SK-N-SH treated with all-trans-retinoic acid at 6 μM for 48 hours (cell line): ENCODE data around the gene TRRAP.

Experiments used
- ATAC-seq: fragments of 200-7000 bp; cut with Tn5 transposase; 3 replicates; pipeline ENCODE4 v1.9.1; 2020; ENCODE audit warnings: mild to moderate bottlenecking, moderate library complexity
- ARNTL ChIP-seq: fragments of 450-650 bp; formaldehyde crosslinking; IDR thresholded peaks from 2 replicates; pipeline ENCODE4 v1.5.0; 2020; ENCODE audit warnings: low read depth, mild to moderate bottlenecking, moderate library complexity, borderline replicate concordance
- CREB5 ChIP-seq: fragments of 250-450 bp; sonication (Bioruptor Pico); IDR thresholded peaks from 2 replicates; pipeline ENCODE4 v1.5.1; 2020; ENCODE audit warnings: low read depth, mild to moderate bottlenecking, moderate library complexity
- CSDC2 ChIP-seq: fragments of 250-450 bp; sonication (Bioruptor Pico); IDR thresholded peaks from 2 replicates; pipeline ENCODE4 v1.5.0; 2020; ENCODE audit warnings: mild to moderate bottlenecking, moderate library complexity
- CSRNP3 ChIP-seq: fragments of 250-450 bp; sonication (Bioruptor Pico); IDR thresholded peaks from 2 replicates; pipeline ENCODE4 v1.5.1; 2021; ENCODE audit warnings: mild to moderate bottlenecking, moderate library complexity
- ESRRG ChIP-seq: fragments of 250-450 bp; sonication (Bioruptor Pico); IDR thresholded peaks from 2 replicates; pipeline ENCODE4 v1.6.1; 2021; ENCODE audit warnings: mild to moderate bottlenecking
- GLIS3 ChIP-seq: fragments of 250-450 bp; sonication (Bioruptor Pico); IDR thresholded peaks from 2 replicates; pipeline ENCODE4 v1.5.0; 2020; ENCODE audit warnings: mild to moderate bottlenecking, moderate library complexity
- ISL1 ChIP-seq: fragments of 250-450 bp; sonication (Bioruptor Pico); IDR thresholded peaks from 2 replicates; pipeline ENCODE4 v2.1.2; 2022; ENCODE audit warnings: mild to moderate bottlenecking, moderate library complexity
- OSR1 ChIP-seq: fragments of 250-450 bp; sonication (Bioruptor Pico); IDR thresholded peaks from 2 replicates; pipeline ENCODE4 v1.8.0; 2022; ENCODE audit warnings: moderate library complexity, mild to moderate bottlenecking, inconsistent platforms
- PATZ1 ChIP-seq: fragments of 250-450 bp; sonication (Bioruptor Pico); IDR thresholded peaks from 2 replicates; pipeline ENCODE4 v1.8.0; 2020; ENCODE audit warnings: mild to moderate bottlenecking, moderate library complexity, borderline replicate concordance
- POU6F1 ChIP-seq: fragments of 250-450 bp; sonication (Bioruptor Pico); IDR thresholded peaks from 2 replicates; pipeline ENCODE4 v1.8.0; 2021; ENCODE audit warnings: low read depth, mild to moderate bottlenecking, moderate library complexity, borderline replicate concordance
- PPARA ChIP-seq: fragments of 250-450 bp; sonication (Bioruptor Pico); IDR thresholded peaks from 2 replicates; pipeline ENCODE4 v1.5.0; 2020; ENCODE audit warnings: mild to moderate bottlenecking, borderline replicate concordance
- RARB ChIP-seq: fragments of 250-450 bp; sonication (Bioruptor Pico); IDR thresholded peaks from 2 replicates; pipeline ENCODE4 v1.8.0; 2021; ENCODE audit warnings: mild to moderate bottlenecking, moderate library complexity
- SNAI2 ChIP-seq: fragments of 250-450 bp; sonication (Bioruptor Pico); IDR thresholded peaks from 2 replicates; pipeline ENCODE4 v1.5.0; 2020; ENCODE audit warnings: mild to moderate bottlenecking, moderate library complexity
- TCF4 ChIP-seq: fragments of 250-450 bp; sonication (Bioruptor Pico); IDR thresholded peaks from 2 replicates; pipeline ENCODE4 v1.8.0; 2021; ENCODE audit warnings: mild to moderate bottlenecking, moderate library complexity, borderline replicate concordance
- TOX ChIP-seq: fragments of 250-450 bp; sonication (Bioruptor Pico); IDR thresholded peaks from 2 replicates; pipeline ENCODE4 v1.8.0; 2021; ENCODE audit warnings: mild to moderate bottlenecking, moderate library complexity, borderline replicate concordance
- ZC3H10 ChIP-seq: fragments of 250-450 bp; sonication (Bioruptor Pico); IDR thresholded peaks from 2 replicates; pipeline ENCODE4 v1.5.1; 2021; ENCODE audit warnings: mild to moderate bottlenecking, moderate library complexity
- ZFP3 ChIP-seq: fragments of 250-450 bp; sonication (Bioruptor Pico); IDR thresholded peaks from 2 replicates; pipeline ENCODE4 v1.5.0; 2020; ENCODE audit warnings: mild to moderate bottlenecking, moderate library complexity
- ZFP30 ChIP-seq: fragments of 450-650 bp; formaldehyde crosslinking; IDR thresholded peaks from 2 replicates; pipeline ENCODE4 v1.5.0; 2022; ENCODE audit warnings: mild to moderate bottlenecking, moderate library complexity
- ZNF565 ChIP-seq: fragments of 450-650 bp; formaldehyde crosslinking; conservative IDR thresholded peaks from 2 replicates; pipeline ENCODE4 v1.5.0; 2020; ENCODE audit warnings: low read depth, mild to moderate bottlenecking, moderate library complexity
- ZNF8 ChIP-seq: fragments of 450-650 bp; formaldehyde crosslinking; IDR thresholded peaks from 2 replicates; pipeline ENCODE4 v1.5.0; 2020; ENCODE audit warnings: mild to moderate bottlenecking, moderate library complexity

The TRRAP gene

GRCh38 chr7:99046722-99047121 lies 168.4 kb downstream of the TRRAP start (continued):
- no peak for TF ChIP-seq CSDC2 (CRISPR knock-in tag)
- TF ChIP-seq TOX: no peak
- TF ChIP-seq CREB5 (CRISPR knock-in tag): no peak
- TF ChIP-seq ISL1: no peak
- no peak for TF ChIP-seq PPARA (CRISPR knock-in tag)

- TF ChIP-seq ZNF565 (CRISPR knock-in tag) (no peak), ZFP3 (no peak), PATZ1 (no peak)
Observed at GRCh38 chr7:99047526-99048077, 169.3 kb downstream of the TRRAP start.

GRCh38 chr7:99050971-99051370 lies 172.6 kb downstream of the TRRAP start:
- TF ChIP-seq TOX: no peak
- TF ChIP-seq ZC3H10 (CRISPR knock-in tag): no peak
- no peak for TF ChIP-seq ESRRG (CRISPR knock-in tag)
- no peak for TF ChIP-seq CREB5 (CRISPR knock-in tag)
- no peak for TF ChIP-seq CSRNP3 (CRISPR knock-in tag)
- no peak for TF ChIP-seq POU6F1
- no peak for TF ChIP-seq TCF4
- TF ChIP-seq RARB (CRISPR knock-in tag): no peak
- TF ChIP-seq SNAI2 (CRISPR knock-in tag): no peak
- TF ChIP-seq ZNF8 (CRISPR knock-in tag): no peak
- TF ChIP-seq ARNTL (CRISPR knock-in tag): no peak
- no peak for TF ChIP-seq OSR1 (CRISPR knock-in tag)
- TF ChIP-seq PPARA (CRISPR knock-in tag): no peak
- TF ChIP-seq ZFP30: no peak
- TF ChIP-seq CSDC2 (CRISPR knock-in tag): no peak
- no peak for TF ChIP-seq GLIS3 (CRISPR knock-in tag)
- no peak for TF ChIP-seq ISL1
- ATAC-seq: no peak

More at GRCh38 chr7:99047526-99048077, 169.3 kb downstream of the TRRAP start:
- no peak for ATAC-seq

GRCh38 chr7:99054781-99055180 lies 176.4 kb downstream of the TRRAP start:
- no peak for ATAC-seq
- TF ChIP-seq PATZ1: no peak
